ENCODE data around the gene SLC28A1.

DNA sequence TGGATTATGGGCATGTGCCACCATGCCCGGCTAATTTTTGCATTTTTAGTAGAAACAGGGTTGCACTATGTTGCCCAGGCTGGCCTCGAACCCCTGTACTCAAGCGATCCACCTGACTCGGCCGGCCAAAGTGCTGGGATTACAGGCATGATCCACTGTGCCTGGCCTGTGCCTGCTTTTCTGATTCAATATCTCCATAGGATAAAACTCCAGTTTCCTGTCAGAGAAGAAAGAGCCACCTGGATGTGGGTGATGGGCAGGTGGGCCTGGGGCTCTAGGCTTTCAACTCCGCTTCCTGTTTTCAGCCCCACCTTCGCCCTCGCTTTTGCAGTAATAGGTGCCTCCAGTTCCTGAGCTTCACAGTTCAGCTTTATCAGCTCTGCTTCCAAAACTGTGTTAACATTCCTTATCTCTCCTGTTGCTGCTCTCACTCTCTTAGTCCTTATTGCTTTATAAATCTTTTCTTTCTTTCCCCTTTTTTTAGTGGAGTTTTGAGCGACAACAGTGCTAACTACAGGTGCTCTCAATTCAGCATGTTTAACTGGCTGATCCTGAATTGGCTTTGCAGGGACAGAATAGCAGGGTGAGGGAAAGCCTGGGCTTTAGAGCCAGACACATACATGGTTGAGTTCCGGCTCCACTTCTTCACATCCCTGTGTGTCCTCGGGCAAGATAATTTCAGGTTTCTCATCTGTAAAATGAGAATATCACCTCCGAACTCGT is 76.1 kb downstream of the SLC28A1 start:
- no peak for TF ChIP-seq RFX5 (IDR thresholded peaks at IDR 0.05; ENCODE audit: low read length)
- TF ChIP-seq, protein P1, sequence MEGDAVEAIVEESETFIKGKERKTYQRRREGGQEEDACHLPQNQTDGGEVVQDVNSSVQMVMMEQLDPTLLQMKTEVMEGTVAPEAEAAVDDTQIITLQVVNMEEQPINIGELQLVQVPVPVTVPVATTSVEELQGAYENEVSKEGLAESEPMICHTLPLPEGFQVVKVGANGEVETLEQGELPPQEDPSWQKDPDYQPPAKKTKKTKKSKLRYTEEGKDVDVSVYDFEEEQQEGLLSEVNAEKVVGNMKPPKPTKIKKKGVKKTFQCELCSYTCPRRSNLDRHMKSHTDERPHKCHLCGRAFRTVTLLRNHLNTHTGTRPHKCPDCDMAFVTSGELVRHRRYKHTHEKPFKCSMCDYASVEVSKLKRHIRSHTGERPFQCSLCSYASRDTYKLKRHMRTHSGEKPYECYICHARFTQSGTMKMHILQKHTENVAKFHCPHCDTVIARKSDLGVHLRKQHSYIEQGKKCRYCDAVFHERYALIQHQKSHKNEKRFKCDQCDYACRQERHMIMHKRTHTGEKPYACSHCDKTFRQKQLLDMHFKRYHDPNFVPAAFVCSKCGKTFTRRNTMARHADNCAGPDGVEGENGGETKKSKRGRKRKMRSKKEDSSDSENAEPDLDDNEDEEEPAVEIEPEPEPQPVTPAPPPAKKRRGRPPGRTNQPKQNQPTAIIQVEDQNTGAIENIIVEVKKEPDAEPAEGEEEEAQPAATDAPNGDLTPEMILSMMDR (IDR thresholded peaks at IDR 0.05): no peak
- TF ChIP-seq EP300 (IDR thresholded peaks at IDR 0.05; ENCODE audit: borderline replicate concordance in 1 of 2, low read depth in 1 of 2, low read length in 1 of 2): no peak
- no peak for TF ChIP-seq POLR2AphosphoS5 (IDR thresholded peaks at IDR 0.05; ENCODE audit: low read depth, low read length)
- TF ChIP-seq RAD21 (IDR thresholded peaks at IDR 0.05; ENCODE audit: low read length): no peak
- no peak for TF ChIP-seq YY1 (IDR thresholded peaks at IDR 0.05; ENCODE audit: low read depth)

Measured in SK-N-SH (cell line).